ENCODE data around the gene NOXA1.

Gene NOXA1

GRCh38 chr9:137387891-137388560 lies 35.2 kb upstream of the NOXA1 start:
- DNase-seq = no peak

GRCh38 chr9:137388589-137389427 lies 34.4 kb upstream of the NOXA1 start:
- DNase-seq = no peak

DNA sequence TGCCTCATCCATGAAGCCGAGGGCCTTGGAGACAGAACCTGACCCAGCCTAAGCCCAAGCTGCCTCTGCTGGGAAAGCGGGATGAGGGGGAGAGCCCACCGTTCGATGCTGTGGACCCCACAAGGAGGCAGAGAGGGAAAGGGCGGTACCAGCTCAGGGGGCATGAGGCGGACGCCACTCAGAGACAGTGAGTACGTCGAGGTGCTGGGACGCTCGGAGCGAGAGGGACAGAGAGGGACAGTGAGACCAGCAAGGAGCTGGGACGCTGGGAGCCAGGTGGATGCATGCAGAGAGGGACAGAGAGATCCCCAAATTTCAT lies 33.8 kb upstream of the NOXA1 start:
- DNase-seq = no peak

DNA sequence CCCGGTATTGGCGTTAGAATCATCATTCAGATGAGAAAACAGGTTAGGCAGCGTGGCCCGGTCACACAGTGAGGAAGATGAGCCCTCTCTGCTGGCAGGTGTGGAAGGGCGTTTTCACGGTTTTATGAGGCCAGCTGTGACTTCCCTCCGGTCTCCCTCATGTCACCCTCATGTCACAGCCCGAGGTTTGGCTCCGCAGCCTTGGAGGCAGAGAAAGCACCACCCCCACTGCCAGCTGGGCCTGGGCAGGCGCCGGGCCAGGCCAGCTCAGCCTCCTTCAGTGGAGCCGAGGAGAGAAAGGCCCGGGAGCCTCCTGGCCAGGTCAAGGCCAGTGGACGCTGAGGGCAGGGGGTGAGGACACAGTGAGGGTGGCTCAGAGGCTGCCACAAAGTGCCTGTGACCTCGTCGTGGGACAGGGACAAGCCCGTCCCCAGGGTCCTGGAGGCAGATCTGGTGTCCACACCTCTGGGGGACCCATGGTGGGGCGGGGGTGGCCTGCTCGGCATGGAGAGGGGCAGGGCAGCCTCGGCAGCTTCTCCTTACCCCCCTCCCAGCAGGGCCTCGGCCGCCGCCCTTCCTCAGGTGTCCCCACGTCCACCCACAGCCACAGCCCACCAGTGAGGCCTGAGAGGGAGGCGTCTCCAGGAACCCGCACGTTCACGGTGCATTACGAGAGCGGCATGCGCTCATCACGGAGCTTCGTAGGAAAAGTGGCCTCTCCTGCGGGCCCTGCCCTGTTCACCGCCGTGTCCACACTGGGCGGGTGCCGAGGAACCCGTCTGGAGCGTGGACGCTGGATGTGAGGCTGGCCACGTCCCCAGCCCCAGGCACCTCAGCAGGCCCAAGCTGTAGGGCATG lies 32.4 kb upstream of the NOXA1 start:
- DNase-seq = no peak

- DNase-seq = no peak
Observed at GRCh38 chr9:137391411-137391754, 31.8 kb upstream of the NOXA1 start.

GRCh38 chr9:137392232-137393007 lies 30.8 kb upstream of the NOXA1 start:
- DNase-seq = no peak

GRCh38 chr9:137393176-137394150 lies 29.7 kb upstream of the NOXA1 start:
- no peak for DNase-seq

DNA sequence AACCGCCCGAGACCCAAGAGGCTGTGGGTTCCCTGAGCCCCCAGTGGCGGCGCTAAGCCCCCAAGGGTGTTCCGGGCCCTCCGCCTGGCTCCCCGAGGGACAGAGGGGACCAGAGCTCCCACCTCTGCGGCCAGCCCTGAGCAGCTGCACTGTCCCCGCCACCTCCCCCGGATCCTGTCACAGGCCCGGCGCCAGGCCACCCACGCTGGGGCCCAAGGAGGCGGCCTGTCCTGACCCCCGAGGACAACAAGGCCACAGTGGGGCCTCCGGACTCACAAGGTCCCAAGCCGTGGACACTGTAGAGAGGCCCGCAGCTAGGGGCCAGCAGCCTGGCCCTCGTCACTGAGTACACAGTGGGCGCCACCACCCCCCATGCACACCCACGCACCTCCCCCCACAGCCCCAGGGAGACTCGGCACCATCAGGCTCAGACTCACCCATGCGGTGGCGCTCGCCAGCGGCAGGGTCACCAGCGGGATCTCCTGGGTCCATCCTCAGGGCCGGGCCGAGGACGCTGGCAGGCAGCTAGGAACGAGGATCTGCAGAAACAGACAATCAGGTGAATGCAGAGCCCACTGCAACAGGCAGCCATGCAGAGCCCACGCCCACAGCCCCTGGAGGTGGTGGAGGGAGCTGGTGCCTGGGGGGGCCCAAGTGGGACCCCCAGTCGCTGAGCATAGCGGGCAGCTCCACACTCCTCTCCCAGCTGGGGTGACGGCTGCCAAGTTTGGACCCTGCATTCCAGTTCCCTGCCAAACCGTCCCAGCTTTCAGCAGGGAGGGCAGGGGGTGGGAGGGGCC lies 28.1 kb upstream of the NOXA1 start:
- no peak for DNase-seq

DNA sequence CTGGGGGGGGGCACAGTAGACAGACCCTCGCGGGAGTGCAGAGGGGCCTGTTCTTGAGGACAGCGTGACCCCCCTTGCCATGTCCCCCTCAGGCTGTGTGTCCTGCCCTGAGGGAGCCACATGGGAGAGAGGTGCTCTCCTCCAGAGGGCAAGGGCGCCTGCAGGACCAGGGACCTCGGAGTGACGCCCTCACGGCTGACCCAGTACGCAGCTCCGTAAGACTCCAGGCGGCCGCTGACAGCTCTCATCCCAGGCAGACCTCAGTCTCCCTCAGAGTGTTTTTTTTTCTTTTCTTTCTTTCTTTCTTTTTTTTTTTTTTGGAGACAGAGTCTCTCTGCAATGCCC lies 27.6 kb upstream of the NOXA1 start:
- DNase-seq = no peak

DNA sequence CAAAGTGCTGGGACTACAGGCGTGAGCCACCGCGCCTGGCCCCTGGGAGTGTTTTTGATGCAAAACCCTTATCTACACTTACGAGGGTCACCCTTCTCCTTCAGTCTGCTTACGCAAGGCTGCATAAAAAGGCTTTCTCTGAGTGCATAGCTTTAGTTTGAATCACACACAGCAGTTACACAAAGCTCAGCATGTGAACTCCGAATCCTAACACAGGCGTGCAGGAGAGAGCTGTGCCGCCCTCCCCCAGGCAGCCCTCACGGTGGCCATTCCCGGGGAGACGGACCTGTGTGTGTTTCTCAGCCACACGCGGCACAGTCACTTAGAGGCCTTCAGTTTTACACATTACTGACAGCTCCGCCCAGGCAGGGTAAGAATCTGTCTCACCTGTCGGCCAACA lies 27.0 kb upstream of the NOXA1 start:
- DNase-seq = no peak

DNA sequence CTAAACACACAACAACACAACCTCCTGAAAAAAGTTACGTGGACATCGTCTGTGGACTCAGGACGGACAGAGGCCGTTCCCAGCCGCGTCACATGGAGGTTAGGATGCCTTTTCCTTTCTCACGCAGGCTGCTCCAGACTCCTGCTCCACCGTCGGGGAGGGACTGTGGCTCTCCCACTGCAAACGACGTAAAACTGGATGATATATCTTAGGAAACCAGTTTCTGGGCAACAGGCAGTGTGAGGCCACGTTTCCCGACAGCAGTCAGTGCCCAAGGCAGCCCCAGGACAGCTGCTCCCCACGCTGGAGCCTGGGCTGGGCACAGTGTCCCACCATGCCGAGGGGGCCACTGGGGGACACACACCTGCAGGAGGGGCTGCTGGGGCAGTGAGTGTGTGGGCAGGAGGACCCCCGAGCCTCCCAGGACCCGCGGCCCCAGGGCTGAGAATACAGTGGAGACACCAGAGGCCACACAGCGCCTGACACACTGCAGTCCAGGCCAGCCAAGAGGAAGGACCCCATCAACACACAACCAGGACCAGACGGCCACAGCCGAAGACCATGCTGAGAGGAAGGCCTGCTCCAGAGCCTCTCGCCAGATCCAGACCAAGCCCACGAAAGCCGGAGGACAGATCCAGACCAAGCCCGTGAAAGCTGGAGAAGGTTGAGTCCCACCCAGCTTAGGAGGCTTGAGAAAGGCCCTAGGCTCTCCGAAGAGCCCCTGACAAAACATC lies 26.4 kb upstream of the NOXA1 start:
- no peak for DNase-seq

DNA sequence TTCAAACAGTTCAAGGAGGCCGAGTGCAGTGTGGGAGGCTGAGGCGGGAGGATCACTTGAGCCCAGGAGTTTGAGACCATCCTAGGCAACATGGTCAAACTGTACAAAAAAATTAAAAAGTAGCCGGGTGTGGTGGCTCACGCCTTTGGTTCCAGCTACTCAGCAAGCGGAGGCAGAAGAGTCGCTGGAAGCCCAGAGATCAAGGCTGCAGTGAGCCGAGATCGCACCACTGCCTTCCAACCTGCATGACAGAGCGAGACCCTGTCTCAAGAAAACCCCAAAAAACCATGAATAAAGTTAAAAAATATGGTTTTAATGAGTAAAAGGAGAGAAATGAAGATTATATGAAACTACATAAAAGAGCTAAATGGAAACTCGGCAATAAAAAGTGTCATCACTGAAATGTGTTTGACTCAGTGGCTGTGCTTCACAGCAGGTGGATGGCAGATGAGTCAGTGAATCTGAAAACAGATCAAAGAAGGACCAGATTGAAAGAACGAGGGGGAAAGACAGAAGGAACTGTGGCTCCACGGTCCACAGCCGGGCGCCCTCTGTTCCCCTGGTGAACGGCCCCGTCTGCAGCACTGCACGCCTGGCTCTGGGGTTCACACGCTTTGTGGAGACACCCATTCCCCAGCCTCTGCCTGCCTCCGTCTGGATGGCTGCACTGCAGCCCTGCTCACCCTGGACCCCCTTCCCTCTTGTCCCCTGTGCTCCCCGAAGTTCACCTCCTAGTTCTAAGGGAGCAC lies 25.3 kb upstream of the NOXA1 start:
- no peak for DNase-seq

DNA sequence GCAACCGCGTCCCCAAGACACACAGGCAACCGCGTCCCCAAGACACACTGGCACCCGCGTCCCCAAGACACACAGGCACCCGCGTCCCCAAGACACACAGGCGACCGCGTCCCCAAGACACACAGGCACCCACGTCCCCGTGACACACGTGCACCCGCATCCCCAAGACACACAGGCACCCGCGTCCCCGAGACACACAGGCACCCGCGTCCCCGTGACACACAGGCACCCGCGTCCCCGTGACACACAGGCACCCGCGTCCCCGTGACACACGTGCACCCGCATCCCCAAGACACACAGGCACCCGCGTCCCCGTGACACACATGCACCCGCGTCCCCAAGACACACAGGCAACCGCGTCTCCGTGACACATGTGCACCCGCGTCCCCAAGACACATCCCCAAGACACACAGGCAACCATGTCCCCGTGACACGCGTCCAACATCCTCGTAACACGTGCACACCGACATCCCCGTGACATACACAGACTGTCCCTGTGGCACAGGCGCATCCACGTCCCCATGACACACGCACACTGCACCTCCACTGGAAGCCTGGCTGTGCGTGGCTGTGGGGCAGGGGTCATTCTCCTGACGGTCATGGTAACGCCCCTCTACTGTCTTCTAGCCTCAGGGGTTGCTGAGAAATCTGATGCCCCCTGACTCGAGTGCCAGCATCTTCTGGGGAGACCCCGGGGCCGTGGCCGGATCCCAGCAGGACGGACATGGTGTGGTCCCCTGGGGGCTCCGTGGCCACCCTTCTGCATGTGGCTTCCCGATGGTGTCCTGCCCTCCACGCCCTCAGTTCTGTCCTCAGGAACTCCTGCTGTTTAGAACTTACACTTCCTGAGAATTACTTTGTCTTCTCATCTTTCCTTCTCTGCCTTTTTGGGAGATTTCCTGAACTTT lies 24.4 kb upstream of the NOXA1 start:
- DNase-seq = no peak

DNA sequence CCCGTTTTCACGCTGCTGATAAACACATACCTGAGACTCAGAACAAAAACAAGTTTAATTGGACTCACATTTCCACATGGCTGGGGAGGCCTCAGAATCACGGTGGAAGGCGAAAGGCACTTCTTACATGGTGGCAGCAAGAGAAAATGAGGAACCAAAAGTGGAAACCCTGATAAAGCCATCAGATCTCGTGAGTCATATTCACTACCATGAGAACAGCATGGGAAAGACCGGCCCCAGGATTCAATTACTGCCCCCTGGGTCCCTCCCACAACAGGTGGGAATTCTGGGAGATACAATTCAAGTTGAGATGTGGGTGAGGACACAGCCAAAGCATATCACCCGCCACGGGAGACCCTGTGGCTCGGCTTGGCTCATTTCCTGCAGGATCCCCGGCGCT lies 20.4 kb upstream of the NOXA1 start:
- DNase-seq = no peak

DNA sequence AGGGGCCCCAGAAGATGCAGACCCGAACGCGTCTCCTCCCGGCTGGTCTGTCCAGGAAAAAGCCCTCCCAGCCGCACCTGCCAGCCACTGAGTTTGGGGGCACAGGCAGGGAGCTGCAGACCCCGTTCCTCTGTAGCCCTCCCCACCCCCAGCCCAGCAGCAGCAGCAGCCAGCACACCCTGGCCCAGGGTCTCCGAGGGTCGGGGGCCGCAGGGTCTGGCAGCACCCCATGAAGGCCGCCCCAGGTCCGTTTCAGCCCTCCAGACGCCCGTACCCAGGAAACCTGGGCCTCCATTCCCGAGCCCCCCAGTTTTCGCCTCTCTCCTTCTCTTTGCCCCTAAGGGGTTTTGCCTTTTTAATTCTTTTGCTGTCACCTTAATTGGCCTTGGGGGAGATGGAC lies 19.9 kb upstream of the NOXA1 start:
- DNase-seq = no peak

GRCh38 chr9:137404961-137405567 lies 18.1 kb upstream of the NOXA1 start:
- no peak for DNase-seq

GRCh38 chr9:137405677-137406081 lies 17.5 kb upstream of the NOXA1 start:
- DNase-seq = no peak

All from KG1 (cell line).